Sigmoid colon (tissue), 3 donors: ENCODE results near the gene LRRTM4.

Source experiments
- CTCF ChIP-seq, 4 experiments: fragments of 450-650 bp in 3 of 4; fragments of 200-600 bp in 1 of 4; IDR thresholded peaks; one replicate each; pipeline ENCODE4 v1.5.1; 2016 to 2019; ENCODE audit warnings: antibody characterized with exemption in 4 of 4, mild to moderate bottlenecking in 3 of 4, moderate library complexity in 2 of 4
- POLR2A ChIP-seq, 2 donors: fragments of 450-650 bp; IDR thresholded peaks; one replicate each; pipeline ENCODE4 v1.6.1; 2016; ENCODE audit warnings: antibody characterized with exemption in 2 of 2, mild to moderate bottlenecking in 2 of 2, moderate library complexity in 2 of 2

- no peak for TF ChIP-seq POLR2A (IDR thresholded peaks at IDR 0.05)
- no peak for TF ChIP-seq CTCF (IDR thresholded peaks at IDR 0.05)
Observed at GRCh38 chr2:77005522-77005921, 516.7 kb downstream of the LRRTM4 start.
